ENCODE data around the gene JPH4.
A peak's percentile ranks its signal among the peaks of the same experiment; 100 is the strongest.

JPH4 gene

GRCh38 chr14:23562822-23563472 is 15.6 kb downstream of the JPH4 start:
- H3K4me1 ChIP-seq (ENCODE audit: control insufficient read depth in 1 of 2, insufficient read depth in 1 of 2, low read depth in 1 of 2, low read length in 1 of 2) = peaks cover 20 to 40% of the 10 kb centered on the region in 2 experiments
- no peaks in the 10 kb centered on the region for H3K9me3 ChIP-seq
- no peaks in the 10 kb centered on the region for H3K27me3 ChIP-seq
- peak overlapping the region; percentile 47 for H3K27ac ChIP-seq
- H3K4me3 ChIP-seq (ENCODE audit: low read depth in 1 of 2, low read length in 1 of 2) = no peak overlapping the region
- TF ChIP-seq CTCF (IDR thresholded peaks at IDR 0.05) = peak; percentile 93
- peaks cover 78% of the 10 kb centered on the region for H3K36me3 ChIP-seq

- TF ChIP-seq CTCF (IDR thresholded peaks at IDR 0.05) = no peak
- Histone ChIP-seq H3K9me3 (no peaks in the 10 kb centered on the region), H3K4me3 (ENCODE audit: low read depth in 1 of 2, low read length in 1 of 2) (no peak overlapping the region), H3K27ac (no peak overlapping the region), H3K4me1 (ENCODE audit: control insufficient read depth in 1 of 2, insufficient read depth in 1 of 2, low read depth in 1 of 2, low read length in 1 of 2) (peaks cover 13 to 39% of the 10 kb centered on the region in 2 experiments), H3K27me3 (no peaks in the 10 kb centered on the region), H3K36me3 (peaks cover 80% of the 10 kb centered on the region)
Measured at GRCh38 chr14:23561873-23562821, 16.4 kb downstream of the JPH4 start.

DNA sequence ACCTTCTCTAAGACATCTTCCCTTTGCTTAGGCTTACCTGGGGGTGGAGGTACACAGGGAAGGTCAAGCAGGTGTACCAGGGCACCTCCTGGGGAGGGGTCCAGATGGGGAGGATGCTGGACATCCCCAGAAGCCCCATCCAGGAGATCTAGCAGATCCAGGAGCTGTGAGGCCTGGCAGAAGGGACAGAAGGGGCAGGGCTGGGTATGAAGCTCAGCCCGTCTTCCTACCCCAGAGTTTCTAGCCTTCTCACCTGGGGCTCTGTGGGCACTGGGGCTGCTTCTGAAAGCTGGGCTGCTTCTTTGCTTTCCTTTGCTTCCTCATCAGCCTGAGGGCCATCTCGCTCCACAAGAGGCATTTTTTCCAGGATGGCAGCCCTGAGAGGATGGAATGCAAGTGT is 17.3 kb downstream of the JPH4 start:
- no peaks in the 10 kb centered on the region for H3K27me3 ChIP-seq
- H3K27ac ChIP-seq = no peak overlapping the region
- no peak overlapping the region for H3K4me3 ChIP-seq (ENCODE audit: low read depth in 1 of 2, low read length in 1 of 2)
- peaks cover 11 to 36% of the 10 kb centered on the region in 2 experiments for H3K4me1 ChIP-seq (ENCODE audit: control insufficient read depth in 1 of 2, insufficient read depth in 1 of 2, low read depth in 1 of 2, low read length in 1 of 2)
- peaks cover 80% of the 10 kb centered on the region for H3K36me3 ChIP-seq
- no peaks in the 10 kb centered on the region for H3K9me3 ChIP-seq
- no peak for TF ChIP-seq CTCF (IDR thresholded peaks at IDR 0.05)

DNA sequence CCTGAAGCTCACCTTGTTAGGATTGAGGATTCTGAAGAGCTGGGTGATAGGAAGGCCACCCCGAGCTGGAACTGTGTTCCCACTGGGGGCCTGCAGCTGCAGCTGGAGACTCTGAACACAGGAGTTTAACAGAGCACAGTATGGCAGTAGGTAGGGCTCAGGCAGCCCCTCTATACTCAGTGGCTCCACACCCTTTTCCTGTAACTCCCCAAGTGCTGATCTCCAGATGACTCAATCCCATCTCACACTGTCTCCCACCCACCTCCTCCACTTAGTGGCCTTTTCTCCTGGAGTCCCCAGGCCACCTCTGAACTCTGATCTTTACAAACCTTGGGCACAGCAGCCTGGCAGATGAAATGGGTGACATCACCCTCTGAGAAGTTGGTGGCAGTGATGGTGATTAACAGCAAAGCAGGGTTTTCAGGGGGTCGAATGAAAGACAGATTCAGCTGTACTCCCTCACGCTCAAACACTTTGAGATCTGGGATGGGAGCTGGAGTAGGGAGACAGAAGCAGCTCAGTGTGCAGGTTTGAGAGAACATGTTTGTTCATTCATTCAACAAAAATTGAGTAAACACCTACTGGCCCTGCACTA is 18.6 kb downstream of the JPH4 start:
- H3K4me1 ChIP-seq (ENCODE audit: control insufficient read depth in 1 of 2, insufficient read depth in 1 of 2, low read depth in 1 of 2, low read length in 1 of 2) = peaks cover 13 to 30% of the 10 kb centered on the region in 2 experiments
- no peaks in the 10 kb centered on the region for H3K27me3 ChIP-seq
- no peak for TF ChIP-seq CTCF (IDR thresholded peaks at IDR 0.05)
- H3K4me3 ChIP-seq (ENCODE audit: low read depth in 1 of 2, low read length in 1 of 2) = no peak overlapping the region
- H3K9me3 ChIP-seq = no peaks in the 10 kb centered on the region
- peaks cover 68% of the 10 kb centered on the region for H3K36me3 ChIP-seq
- no peak overlapping the region for H3K27ac ChIP-seq

GRCh38 chr14:23559010-23559925 is 19.3 kb downstream of the JPH4 start:
- peak; percentile 68 for TF ChIP-seq CTCF (IDR thresholded peaks at IDR 0.05)
- peaks cover 60% of the 10 kb centered on the region for H3K36me3 ChIP-seq
- H3K27me3 ChIP-seq = no peaks in the 10 kb centered on the region
- peaks cover 13 to 24% of the 10 kb centered on the region in 2 experiments for H3K4me1 ChIP-seq (ENCODE audit: control insufficient read depth in 1 of 2, insufficient read depth in 1 of 2, low read depth in 1 of 2, low read length in 1 of 2)
- H3K9me3 ChIP-seq = no peaks in the 10 kb centered on the region
- no peak overlapping the region for H3K4me3 ChIP-seq (ENCODE audit: low read depth in 1 of 2, low read length in 1 of 2)
- H3K27ac ChIP-seq = no peak overlapping the region

Measured in neutrophil (primary cell).